ENCODE data around the gene MPRIP.

MPRIP gene

DNA sequence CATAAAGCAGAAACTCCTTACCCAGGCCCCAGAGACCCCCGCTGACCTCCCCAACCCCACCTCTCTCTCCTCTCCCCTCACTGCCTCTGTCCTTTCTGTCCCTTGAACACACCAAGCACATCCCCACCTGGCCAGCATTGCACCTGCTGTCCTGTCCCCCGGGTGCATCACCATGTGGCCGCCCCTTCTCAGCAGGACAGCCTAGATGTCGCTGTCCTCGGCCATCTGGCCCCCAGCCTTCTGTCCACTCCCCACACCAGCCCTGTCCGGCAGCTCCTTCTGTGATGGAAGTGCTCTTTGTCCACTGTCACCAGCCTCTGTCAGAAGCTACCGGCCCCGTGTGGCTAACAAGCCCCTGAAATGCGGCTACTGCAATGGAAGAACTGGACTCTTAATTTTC, 12.3 kb upstream of the MPRIP start:
- no peak for DNase-seq

DNA sequence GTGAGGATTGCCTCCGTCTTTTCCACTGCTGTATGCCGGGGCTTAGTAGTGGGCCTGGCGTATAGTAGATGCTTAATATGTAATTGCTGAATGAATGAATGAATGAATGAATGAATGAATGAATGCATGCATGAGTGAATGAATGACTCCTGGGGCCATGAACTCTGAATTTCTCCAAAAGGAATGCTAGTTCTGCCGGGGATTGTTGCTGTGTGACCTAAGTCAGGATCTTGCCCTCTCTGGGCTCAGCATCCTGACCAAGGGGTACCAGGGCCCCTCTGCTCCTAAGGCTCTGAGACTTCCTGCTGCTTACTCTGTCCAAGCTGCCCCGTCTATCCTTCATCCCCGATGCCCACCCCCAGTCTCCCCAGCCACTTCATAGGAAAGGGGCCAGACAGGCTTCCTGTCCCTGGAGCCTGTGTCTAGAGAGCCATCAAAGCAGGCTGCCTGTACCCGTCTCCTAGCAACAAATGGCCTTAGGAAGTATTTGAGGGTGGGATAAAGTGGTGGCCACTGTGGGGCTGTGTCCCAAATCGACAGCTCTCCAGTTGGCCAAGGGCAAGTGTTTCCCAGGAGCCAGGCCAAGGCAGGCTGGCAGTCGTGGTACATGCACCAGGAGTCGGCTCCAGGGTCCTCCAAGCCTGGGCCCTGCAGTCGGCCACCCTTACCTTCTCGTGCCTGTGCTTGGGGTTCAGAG, 11.6 kb upstream of the MPRIP start:
- no peak for DNase-seq

DNA sequence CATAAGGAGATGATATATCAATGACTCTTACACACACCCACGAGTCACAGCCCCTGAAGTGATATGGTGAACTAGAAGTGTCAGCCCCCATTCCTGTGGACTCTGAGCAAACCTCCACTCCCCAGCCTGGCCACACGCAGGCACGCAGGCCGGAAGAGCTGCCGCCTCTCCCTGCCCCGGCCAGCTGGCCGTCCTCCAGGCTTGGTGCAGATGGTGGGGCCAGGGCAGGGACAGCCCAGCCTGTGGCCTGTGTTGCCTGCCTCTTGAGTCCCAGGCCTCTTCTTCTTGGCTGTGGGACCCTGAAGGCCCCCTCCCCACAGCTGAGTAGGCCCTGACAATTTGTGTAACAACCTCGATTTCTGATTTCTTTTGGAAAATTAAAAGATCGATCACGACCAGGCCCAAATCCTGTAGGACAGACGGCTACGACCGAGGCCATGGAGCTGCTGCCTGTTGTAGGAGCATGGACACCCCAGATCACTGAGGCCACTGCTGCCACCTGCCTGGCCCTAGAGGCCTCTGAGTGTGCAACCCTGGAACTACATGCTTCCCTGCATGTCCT, 10.0 kb upstream of the MPRIP start:
- no peak for DNase-seq

DNA sequence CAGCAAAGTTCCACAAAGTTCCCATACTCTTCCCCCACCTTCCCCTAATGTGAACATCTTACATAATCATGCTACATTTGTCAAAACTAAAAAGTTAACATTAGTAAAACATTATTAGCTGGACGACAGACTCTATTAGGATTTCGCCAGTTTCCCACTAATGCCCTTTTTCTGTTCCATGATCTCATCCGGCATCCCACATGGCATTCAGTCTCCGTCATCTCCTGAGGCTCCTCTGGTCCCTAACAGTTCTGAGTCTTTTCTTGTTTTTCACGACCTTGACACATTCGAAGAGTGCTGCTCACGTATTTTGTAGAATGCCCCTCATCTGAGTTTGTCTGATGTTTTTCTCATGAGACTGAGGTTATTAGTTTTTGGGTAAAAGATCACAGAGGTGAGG, 8.8 kb upstream of the MPRIP start:
- no peak for DNase-seq

DNA sequence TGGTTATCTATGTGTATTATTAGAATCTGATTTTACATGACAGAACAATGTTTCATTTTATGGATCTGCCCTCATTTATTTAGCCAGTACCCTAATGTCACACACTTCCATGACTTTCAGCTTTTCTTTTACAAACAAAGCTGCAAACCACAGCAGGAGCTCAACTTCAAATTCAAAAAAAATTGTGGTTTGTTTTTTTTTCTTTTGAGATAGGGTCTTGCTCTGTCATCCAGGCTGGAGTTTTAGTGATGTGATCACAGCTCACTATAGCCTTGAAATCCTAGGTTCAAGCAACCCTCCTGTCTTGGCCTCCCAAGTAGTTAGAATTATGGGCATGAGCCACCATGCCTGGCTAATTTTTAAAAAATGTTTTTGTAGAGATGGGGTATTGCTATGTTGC, 8.2 kb upstream of the MPRIP start:
- DNase-seq = no peak

DNA sequence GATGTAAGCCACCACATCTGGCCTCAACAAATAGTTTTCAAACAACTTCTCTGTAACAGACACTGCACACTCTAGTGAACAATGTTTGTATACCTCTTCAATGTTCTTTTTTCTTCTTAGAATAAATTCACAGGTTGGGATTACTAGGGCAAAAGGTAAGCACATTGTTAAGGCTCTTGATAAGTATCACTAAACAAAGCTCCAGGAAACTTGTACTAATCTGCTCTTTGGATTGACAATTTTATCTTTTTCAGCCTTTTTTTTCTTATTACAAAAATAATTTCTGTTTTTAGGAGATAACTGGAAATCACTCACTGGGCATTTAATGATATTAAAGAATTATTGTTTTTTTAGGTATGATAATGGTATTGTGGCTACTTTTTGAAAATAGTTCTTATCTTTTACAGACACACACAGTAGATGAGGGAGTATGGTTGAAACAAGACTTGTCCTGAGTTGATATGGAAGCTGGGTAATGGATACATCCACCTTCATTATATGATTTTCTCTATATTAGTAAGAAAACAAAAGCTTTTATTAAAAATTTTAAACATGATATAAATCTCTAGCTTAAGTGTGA, 7.7 kb upstream of the MPRIP start:
- no peak for DNase-seq

DNA sequence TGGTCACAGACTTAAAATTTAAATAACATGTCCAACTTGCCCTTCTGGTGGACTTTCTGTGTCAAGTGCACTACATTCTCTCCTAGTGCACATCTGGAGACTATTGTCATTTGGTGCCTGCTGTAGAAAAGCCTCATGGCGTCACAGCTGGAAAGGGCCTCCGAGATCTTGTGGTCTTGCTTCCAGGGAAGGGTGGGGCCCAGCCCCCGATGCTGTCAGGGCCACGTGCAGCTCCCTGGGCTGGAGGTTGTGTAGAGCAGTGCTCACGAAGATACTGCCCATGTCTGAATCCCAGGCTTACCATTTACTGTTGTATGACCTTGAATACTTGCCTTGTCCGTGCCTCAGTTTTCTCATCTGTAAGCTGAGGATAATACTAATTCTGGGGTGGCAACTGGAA, 6.8 kb upstream of the MPRIP start:
- no peak for DNase-seq

DNA sequence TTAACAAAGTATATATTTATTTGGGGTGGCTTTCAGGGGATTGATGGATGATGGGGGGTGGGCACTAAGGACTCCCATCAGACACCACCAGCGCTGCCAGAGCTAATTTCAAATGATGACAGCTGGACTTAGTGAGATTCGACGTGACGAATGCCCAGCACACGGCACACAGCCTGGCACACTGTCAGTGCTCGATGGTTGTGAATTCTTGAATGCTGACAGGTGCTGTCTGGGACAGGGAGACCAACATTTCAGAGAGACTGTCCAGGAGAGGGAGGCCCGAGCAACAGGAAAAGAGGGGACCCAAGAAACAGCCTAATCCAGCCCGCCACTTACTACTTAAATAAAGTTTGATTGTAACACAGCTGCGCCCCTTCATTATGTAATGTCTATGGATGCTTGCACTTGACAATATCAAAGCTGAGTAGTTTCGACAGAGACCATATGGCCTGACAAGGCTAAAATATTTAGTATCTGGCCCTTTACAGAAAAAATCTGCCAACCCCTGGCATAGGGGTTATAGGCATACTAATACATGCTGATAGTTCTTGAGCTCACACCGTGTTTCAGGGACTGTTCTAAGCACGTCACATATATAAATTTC, 6.2 kb upstream of the MPRIP start:
- DNase-seq = no peak

DNA sequence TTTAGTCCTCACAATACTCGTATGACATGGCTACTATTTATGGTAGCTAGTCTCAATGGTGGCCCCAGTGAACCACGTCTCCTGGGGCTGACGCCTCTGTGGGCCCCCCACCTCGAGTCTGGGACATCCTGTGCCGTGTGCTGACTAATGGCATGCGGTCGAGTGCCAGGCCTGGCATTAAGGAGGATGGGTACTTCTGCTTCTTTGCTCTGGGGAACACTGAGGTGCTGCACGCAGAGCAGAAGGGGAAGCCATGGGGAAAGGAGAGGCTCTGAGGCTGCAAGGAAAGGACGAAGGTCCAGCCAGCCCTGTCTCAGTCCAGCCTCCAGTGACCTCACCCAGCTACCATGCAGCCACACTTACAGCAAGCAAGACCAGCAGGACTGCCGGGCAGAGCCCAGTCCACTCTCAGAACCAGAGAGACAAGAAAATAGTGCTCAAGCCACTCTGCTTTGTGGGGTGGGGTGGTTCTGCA, 5.7 kb upstream of the MPRIP start:
- DNase-seq = no peak

DNA sequence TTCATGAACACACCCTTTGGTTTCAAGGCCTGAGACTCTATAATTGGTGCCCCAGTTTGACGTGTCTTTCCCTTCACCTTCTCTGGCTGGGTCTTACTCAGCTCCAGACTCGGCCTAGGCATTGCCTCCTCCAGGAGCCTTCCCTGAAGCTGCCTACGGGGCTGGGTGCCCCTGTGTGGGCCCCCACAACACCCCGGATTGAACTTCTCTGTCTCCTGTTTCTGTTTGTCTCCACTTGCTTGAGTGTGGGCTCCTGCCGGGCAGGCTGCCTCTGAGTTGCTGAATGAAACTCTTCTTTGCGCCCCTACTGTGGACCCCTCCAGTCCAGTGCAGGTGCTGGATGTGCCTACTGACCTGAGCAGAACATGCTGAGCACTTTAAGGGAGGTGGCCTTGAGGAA, 2.3 kb upstream of the MPRIP start:
- DNase-seq = no peak

DNA sequence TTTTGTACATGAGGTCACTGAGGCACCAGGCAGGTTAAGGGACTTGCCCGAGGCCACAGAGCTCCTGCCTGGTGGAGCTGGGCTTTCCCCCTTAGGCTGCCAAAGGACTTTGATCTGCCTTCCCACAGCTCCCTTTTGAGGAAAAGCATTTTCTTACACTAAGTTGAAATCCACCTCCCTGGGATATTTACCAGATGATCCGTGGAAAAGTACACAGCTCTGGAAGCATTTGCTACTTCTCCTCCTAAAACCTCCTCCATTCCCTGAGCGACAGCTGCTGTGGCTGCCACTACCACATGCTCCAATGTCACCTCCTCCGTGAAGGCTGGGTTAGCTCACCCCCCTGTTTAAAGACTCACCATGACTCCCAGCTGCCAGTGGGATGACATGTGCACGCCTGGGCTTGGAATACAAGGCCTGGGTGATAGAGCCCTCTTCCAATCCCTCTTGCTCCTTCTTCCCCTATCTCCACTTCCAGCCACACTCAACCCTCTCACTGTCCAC, 1.2 kb upstream of the MPRIP start:
- DNase-seq = no peak

DNA sequence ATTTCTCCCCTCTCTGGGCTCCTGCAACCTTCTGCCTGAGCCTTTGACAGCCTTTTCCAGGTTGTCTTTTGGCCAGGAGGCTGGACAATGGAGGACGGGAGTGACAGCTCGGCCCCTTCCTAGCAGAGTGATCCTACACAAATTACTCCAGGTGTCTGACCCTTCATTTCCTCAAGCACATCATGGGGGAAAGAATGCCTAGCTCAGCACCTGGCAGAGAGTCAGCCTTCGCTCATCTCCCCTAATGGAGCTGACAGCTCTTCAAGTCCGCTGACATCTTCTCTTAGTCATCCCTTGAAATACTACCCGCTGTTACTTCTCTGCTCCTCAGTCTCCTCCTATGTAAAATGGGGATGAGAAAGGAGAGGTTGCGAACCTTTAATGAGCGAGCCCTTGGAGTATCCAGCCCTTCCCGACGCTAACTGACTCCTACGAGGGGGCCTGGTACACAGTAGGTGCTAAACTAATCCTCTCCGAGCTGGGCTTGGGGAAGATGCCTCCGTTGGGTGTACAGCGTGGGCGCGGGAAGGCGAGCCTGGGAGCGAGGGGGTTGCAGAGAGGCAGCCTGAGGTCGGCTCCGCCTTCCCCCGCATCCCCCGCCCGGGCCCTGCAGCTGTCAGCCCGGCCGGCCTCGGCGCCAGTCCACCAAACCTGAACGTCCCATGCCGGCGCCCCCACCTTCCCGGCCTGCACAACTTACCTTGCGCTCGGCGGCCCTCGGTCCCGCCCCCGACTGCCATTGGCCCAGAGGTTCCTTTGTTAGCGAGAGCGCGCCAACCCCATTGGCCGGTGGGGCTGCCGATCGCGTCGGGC, 480 bp upstream of the MPRIP start:
- DNase-seq = peak; percentile 97 to 98

DNA sequence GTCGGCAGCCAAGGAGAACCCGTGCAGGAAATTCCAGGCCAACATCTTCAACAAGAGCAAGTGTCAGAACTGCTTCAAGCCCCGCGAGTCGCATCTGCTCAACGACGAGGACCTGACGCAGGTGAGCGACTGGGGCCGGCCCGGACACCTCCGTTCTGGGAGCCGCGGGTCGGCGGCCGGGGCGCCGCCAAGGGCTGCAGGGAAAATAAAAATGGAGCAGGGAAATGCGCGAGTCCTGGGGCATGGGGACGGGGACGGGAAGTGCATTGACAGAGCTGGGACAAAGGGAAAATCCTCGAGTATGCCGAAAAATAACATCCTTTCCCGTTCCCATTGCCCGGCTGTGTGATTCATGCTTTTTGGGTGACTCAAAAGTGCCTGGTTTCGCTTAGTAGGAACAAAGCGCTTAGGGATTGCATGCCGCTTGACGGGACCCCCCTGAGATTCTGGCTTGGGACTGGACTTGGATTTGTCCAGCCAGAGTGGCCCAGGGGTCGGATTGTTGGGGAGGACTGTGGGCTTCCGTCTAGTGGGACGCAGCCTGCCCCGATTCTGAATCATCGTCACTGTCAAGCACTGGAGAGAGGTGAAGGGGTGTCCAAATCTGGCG, 699 bp downstream of the MPRIP start:
- DNase-seq = peak; percentile 26 to 38

DNA sequence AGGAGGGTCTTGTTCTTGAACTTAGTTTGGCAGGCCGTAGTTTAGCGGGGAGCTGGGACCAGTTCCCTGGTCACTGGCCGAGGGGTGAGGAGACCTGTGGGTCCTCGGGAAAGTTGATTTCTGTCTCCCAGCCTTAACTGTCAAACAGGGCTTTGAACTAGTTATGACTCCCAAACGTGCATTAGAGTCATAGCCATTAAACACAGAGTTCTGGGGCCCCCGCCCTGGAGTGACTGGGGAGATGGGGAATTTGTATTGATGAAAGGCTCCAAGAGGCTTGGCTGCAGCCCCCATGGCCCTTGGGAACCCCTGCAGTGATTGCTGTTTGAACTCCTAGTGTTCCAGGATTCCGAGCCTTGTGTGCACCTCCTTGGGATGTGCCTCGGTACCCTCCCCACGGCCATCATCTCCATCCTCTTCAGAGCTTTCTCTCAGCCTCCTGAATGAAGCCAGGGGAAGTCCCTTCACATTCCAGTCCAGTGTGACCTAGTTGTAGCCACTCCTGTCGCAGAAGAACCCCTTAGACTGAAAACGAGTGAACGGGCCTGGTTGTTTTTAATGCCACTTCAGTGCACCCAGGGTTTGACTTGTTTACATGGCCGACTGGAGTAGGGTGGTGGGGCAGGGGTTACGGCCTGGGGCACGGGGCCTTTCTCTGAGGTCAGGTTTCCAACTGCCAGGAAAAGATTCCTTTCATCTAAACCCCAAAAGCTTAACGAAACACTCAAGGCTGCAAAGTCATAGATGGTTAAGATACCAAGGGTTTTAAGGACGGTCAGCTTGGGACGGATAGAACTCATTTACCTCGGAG, 1.4 kb downstream of the MPRIP start:
- no peak for DNase-seq

DNA sequence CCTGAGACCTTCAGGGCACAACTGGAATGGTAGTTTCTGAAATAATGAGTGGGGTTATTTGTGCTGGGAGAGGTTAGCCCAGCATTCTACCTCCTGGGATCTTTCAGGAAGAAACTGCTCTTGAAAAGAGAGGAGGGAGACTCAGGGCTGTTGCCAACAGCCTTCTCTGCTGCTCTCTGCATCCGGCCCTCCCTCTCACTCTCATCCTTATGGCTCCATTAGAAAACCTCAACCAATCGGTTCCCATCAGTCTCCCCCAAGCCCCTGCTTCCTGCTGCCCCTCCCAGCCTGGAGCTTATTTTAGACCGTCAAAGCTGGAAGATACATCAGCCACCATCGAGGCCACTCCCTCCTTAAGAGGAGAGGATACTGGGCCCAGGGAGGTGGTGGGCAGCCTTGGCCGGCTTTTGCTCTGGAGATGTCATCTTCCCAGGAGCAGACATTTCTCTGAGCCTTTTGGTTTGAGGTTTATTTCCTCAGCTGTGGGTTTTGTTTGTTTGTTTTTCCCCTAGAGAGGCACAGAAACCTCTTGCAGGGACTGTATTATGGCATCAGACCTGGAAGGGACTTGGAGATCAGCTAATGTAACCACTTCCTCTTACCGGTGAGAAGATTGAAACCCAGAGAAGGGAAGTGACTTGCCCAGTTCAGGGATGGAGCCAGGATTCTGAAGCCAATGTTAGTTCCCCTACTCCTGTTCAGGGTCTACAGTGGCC, 2.7 kb downstream of the MPRIP start:
- no peak for DNase-seq

DNA sequence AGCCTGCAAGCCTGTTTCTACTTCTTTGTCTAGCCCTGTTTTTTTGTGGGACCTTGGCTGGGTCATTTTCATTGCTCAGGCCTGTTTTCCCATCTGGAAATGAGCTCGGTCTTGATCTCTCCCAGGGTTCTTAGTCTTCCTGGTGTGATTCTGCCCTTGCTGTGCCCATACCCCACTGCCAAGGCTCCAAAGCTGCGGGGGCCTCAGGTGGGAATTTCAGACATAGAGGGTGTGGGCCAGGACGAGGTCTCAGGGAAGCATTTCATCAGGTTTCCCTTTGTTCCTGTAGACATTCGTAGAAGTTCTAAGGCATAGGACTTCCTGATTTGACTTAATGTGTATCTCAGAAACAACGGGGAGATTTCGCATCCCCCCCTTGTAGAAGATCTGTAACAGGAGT, 5.8 kb downstream of the MPRIP start:
- no peak for DNase-seq

DNA sequence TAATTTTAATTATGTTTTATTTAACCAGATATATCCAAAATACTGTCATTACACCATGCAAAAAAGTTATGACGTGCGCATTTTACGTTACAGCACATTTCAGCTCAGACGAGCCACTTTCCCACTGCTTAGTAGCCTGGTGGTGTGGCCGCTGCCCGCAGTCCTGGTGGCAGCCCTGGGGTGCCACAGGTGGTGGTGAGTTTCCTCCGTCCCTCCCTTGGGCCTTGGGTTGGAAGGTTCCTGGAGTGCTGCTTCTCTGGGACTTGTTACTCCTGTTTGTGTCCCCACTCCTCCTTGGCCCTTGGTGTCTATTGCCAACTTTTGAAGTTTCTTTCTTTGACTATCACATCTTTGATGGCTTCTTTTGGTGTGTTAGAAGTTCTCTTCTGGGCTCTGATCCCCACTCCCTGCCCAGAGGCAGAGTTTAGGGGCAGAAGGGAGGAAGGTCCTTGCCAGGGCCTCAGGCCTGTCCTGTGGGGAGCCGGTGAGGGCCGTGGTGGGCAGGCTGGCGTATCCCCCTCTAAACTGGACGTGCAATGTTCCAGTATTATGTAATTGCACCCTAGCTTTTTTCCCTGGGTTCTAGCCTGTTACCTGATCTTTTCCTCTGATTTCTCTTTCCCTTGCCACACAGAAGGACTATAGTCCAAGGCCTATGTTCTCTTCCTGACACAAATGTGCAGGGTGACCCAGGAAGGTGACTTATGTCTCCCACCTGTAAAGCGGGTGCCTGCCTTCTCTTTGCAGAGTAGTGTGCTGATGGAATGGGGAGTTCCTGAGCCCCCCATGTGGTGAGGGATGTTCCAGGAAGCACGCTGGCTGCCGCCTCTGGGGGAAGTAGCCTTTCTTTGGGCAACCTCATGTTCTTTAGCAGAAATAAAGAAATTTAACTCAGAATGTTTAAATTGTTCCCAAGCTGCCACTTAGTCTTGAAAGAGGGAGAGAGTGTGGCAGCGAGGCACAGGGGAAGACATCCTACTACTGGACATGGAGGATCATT, 8.4 kb downstream of the MPRIP start:
- DNase-seq = no peak

DNA sequence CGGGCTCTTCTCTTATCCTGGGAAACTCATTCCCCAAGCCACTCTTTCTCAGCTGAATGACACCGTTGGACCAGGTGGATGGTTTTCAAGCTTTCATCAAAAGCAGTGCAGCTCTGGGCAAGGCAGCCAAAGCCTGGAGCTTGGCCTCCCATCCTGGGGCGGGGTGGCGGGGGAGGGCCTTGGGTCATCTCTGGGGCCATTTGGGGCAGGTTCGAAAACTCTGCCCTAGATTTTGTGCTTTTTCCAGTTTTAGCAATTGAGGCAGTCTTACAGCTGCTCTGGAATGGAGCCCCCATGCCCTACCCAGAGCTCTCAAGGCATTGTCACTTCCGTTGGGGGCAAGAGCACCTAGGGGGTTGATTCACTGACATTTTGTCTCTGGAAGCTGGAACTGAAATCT, 9.1 kb downstream of the MPRIP start:
- DNase-seq = no peak

DNA sequence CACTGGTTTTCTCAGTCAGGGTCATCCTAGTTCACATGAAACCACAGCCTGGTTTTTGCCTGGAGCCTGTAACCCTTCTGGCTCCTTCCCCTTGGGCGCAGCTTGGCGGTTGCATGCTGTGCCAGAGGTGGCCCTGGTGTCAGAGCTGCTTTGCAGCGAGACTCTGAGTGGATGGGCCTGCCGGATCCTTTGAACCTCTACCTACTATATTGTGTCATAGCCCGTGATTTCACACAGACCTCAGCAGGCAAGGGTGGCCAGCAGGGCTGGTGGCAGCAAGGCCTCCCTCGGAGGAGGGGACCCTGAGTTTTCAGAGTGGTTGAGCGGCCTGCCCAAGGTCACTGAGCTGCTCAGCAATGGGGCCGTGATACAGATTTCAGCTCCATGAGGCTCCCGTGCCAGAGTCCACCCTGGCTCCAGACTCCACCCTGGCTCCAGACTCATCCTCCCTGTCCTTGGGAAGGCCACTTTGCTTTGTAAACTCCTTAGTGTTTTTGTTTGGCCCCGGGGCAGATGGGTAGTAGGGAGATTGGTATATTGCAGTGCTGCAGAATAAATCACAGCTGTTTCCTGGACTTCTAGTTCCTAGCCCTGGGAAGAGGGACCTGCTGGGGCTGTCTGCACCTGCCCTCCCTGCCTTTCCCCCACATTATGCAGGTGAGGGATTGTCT, 9.7 kb downstream of the MPRIP start:
- DNase-seq = no peak

All from activated CD4-positive, alpha-beta T cell treated with anti-CD3 and anti-CD28 coated beads, Interleukin-2, amount 50 U/mL, for 48 hours (primary cell).